HepG2 (cell line): ENCODE results near the gene C16orf54. TPM values are rescaled to one million over a fixed set of nuclear protein-coding genes. Genes with fewer than 3 reads are reported as not detected.
"Not testable (repeated sequence)": the region's sequence is repeated elsewhere in the genome, so short reads cannot be mapped to it uniquely, and the experiment has no call there.

Experiments used
- ATAC-seq: fragments of 200-7000 bp; cut with Tn5 transposase; 3 replicates; pipeline ENCODE4 v1.9.1; 2020; ENCODE audit warnings: mild to moderate bottlenecking, moderate library complexity
- BruUV-seq: library from RNA; stranded (reverse); fragments of 400-500 nt; replicated peaks from 2 replicates; lab custom pipeline; 2021; lab: Mats Ljungman, UMichigan
- CTCF ChIA-PET: fragments of 300-600 bp; formaldehyde crosslinking; extraction: SDS; loops from one replicate; lab custom pipeline; 2021; ENCODE audit warnings: low total read pairs, inconsistent platforms, low intra/inter-chr PET ratio; lab: Yijun Ruan, JAX
- POLR2A ChIA-PET: fragments of 350-600 bp; sonication (Branson Sonifier 250); formaldehyde crosslinking; loops from one replicate; lab custom pipeline; 2020; ENCODE audit warnings: antibody characterized with exemption, inconsistent platforms; lab: Yijun Ruan, JAX
- DNase-seq: peaks from one replicate; pipeline ENCODE4 v3.0.0-alpha.2; 2015; ENCODE audit warnings: low spot score
- FAIRE-seq: peaks from 3 replicates; lab custom pipeline; 2011; peaks lifted over from hg19 to GRCh38; lab: Jason Lieb, UNC
- H2AFZ ChIP-seq: one replicate; pipeline ENCODE4 v1.6.1; 2011; ENCODE audit warnings: low read length, inconsistent platforms
- H3K27ac ChIP-seq: fragments of 300-600 bp; 3 replicates; pipeline ENCODE4 v1.8.0; 2011; ENCODE audit warnings: mixed run types, mild to moderate bottlenecking, mixed read lengths, low read length, inconsistent platforms; ENCODE audit not compliant: insufficient read depth; ENCODE audit errors: extremely low read length
- H3K27me3 ChIP-seq, 2 experiments: fragments of 200-600 bp in 1 of 2; 2 replicates in 1 of 2; 3 replicates in 1 of 2; pipeline versions ENCODE4 v1.6.0 to v1.8.0; 2011; ENCODE audit warnings: low read length in 2 of 2, mild to moderate bottlenecking in 2 of 2, moderate library complexity in 2 of 2, inconsistent platforms in 1 of 2; ENCODE audit not compliant: insufficient read depth in 2 of 2, control insufficient read depth in 1 of 2
- H3K36me3 ChIP-seq, 2 experiments: fragments of 200-600 bp in 1 of 2; replicated peaks in 1 of 2; 2 replicates in 1 of 2; 3 replicates in 1 of 2; pipeline versions ENCODE4 v1.5.1 to v1.8.0; 2011; ENCODE audit warnings: low read length in 2 of 2, inconsistent platforms in 1 of 2; ENCODE audit not compliant: insufficient read depth in 2 of 2, control insufficient read depth in 1 of 2
- H3K4me1 ChIP-seq: 2 replicates; pipeline ENCODE4 v1.5.1; 2012; ENCODE audit warnings: low read length, inconsistent platforms; ENCODE audit not compliant: insufficient read depth
- H3K4me2 ChIP-seq: 2 replicates; pipeline ENCODE4 v1.6.0; 2011; ENCODE audit warnings: low read depth, low read length, inconsistent platforms
- H3K4me3 ChIP-seq, 3 experiments: fragments of 200-600 bp in 1 of 3; sonication (generic), shearing (Covaris generic) in 1 of 3; replicated peaks in 1 of 3; 2 replicates each; pipeline ENCODE4 v1.5.1; 2011 to 2016; ENCODE audit warnings: low read length in 3 of 3, inconsistent platforms in 2 of 3, low read depth in 2 of 3, mild to moderate bottlenecking in 2 of 3, control low read depth in 1 of 3, mixed read lengths in 1 of 3; ENCODE audit not compliant: insufficient read depth in 1 of 3
- H3K79me2 ChIP-seq: one replicate; pipeline ENCODE4 v1.6.1; 2011; ENCODE audit warnings: low read length, inconsistent platforms; ENCODE audit not compliant: insufficient read depth
- H3K9ac ChIP-seq: 2 replicates; pipeline ENCODE4 v1.6.0; 2011; ENCODE audit warnings: mild to moderate bottlenecking, low read depth, low read length, inconsistent platforms; ENCODE audit not compliant: insufficient read depth
- H3K9me3 ChIP-seq: 2 replicates; pipeline ENCODE4 v1.5.1; 2012; ENCODE audit warnings: mild to moderate bottlenecking, low read length
- H4K20me1 ChIP-seq: 2 replicates; pipeline ENCODE4 v1.6.0; 2011; ENCODE audit warnings: inconsistent platforms, mild to moderate bottlenecking, low read length, moderate library complexity; ENCODE audit not compliant: insufficient read depth
- ETV5 ChIP-seq: IDR thresholded peaks from 2 replicates; pipeline ENCODE4 v1.6.1; 2018; ENCODE audit warnings: missing biosample characterization, missing genetic modification reagents, inconsistent platforms, borderline replicate concordance
- HNF1B ChIP-seq: sonication (generic); formaldehyde crosslinking; IDR thresholded peaks from 2 replicates; pipeline ENCODE4 v1.5.1; 2020; ENCODE audit warnings: mild to moderate bottlenecking, moderate library complexity, missing genetic modification reagents
- NR2F6 ChIP-seq, 2 experiments: IDR thresholded peaks; 2 replicates each; pipeline ENCODE4 v1.6.1; 2016; ENCODE audit warnings: antibody characterized with exemption in 1 of 2, mild to moderate bottlenecking in 1 of 2
- SP4 ChIP-seq: sonication (generic); formaldehyde crosslinking; IDR thresholded peaks from 2 replicates; pipeline ENCODE4 v1.8.1; 2023; ENCODE audit warnings: mild to moderate bottlenecking, missing genetic modification reagents
- TBX2 ChIP-seq: sonication (generic); formaldehyde crosslinking; IDR thresholded peaks from 2 replicates; pipeline ENCODE4 v1.5.0; 2020; ENCODE audit warnings: missing genetic modification reagents, mild to moderate bottlenecking, borderline replicate concordance
- ZMYM3 ChIP-seq: sonication (generic); formaldehyde crosslinking; IDR thresholded peaks from 2 replicates; pipeline ENCODE4 v1.5.1; 2020; ENCODE audit warnings: mild to moderate bottlenecking, missing genetic modification reagents
- ZNF530 ChIP-seq: sonication (generic); formaldehyde crosslinking; IDR thresholded peaks from 2 replicates; pipeline ENCODE4 v1.5.0; 2020; ENCODE audit warnings: low read depth, mild to moderate bottlenecking, missing genetic modification reagents
- ZNF710 ChIP-seq: sonication (generic); formaldehyde crosslinking; IDR thresholded peaks from 2 replicates; pipeline ENCODE4 v1.5.0; 2020; ENCODE audit warnings: mild to moderate bottlenecking, missing genetic modification reagents, borderline replicate concordance
- ZNF792 ChIP-seq: IDR thresholded peaks from 2 replicates; pipeline ENCODE4 v1.6.1; 2016
- WGBS: methylation state at CpG from one replicate; pipeline ENCODE4 v1.1.6; 2017; ENCODE audit warnings: low lambda C conversion rate; 5-methylcytosine and 5-hydroxymethylcytosine counted together
- in situ Hi-C: cut with HindIII; loops from 2 replicates; pipeline ENCODE4 v1.10.0; 2017; ENCODE audit warnings: low pct_unique_long_range_greater_than_20kb; ENCODE audit not compliant: extremely low pct_ligation_motif_present
- intact Hi-C: fragments of 100-400 bp; cut with micrococcal nuclease; formaldehyde crosslinking; loops from one replicate; pipeline ENCODE4 v1.10.0; 2022; ENCODE audit not compliant: unreplicated experiment
- polyA plus RNA-seq, 8 experiments: library from polyadenylated mRNA; depleted of rRNA in 3 of 8; stranded (reverse) in 7 of 8; unstranded in 1 of 8; fragments of >200 nt; fragmentation: Illumina TruSeq in 4 of 8; extraction: Trizol in 4 of 8; gene quantifications; 2 replicates each; pipeline versions ENCODE4 v1.2.1 to v1.2.3, GENCODE V29; 2011 to 2016; ENCODE audit warnings: low read depth in 4 of 8, missing spikeins in 1 of 8, mixed read lengths in 1 of 8; ENCODE audit not compliant: insufficient read depth in 1 of 8
- total RNA-seq, 5 experiments: library from RNA; depleted of rRNA; stranded (reverse); fragments of >200 nt; fragmentation: Illumina TruSeq; extraction: Trizol; gene quantifications; 2 replicates each; pipeline ENCODE4 v1.2.3, GENCODE V29; 2016; ENCODE audit warnings: low read depth in 1 of 5
- TF ChIP-seq, protein P1 (sequence below): sonication (generic); formaldehyde crosslinking; IDR thresholded peaks from 2 replicates; pipeline ENCODE4 v1.5.1; 2020; ENCODE audit warnings: mild to moderate bottlenecking, missing genetic modification reagents, borderline replicate concordance

C16orf54 gene
- total and polyA plus RNA-seq, 2 of the 13 experiments (the other 11 are each of a cell fraction or from before 2014, with no cell fraction given), result not detected

DNA sequence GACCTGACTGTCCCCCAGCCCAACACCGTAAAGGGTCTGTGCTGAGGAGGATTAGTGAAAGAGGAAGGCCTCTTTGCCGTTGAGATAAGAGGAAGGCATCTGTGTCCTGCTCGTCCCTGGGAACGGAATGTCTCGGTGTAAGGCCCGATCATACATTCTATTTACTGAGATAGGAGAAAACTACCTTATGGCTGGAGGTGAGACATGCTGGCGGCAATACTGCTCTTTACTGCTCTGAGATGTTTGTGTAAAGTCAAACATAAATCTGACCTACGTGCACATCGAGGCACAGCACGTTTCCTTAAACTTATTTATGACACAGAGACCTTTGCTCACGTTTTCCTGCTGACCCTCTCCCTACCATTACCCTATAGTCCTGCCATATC lies 5.2 kb downstream of the C16orf54 start:
- Histone ChIP-seq H3K4me3 (peak overlapping the region in 1 of 3 experiments; percentile 17; a peak in 2 of 6 replicates), H3K4me2 (peak overlapping the region; percentile 66), H3K4me1 (peaks cover 67% of the 10 kb centered on the region)
- H3K79me2 ChIP-seq; H2AFZ ChIP-seq; BruUV-seq; in situ Hi-C loops; ATAC-seq; H3K27me3 ChIP-seq; intact Hi-C loops; POLR2A ChIA-PET; H4K20me1 ChIP-seq; H3K9me3 ChIP-seq; H3K36me3 ChIP-seq; H3K9ac ChIP-seq; H3K27ac ChIP-seq; CTCF ChIA-PET; DNase-seq; TF ChIP-seq NR2F6 (IDR thresholded peaks at IDR 0.05): not testable (repeated sequence)
- FAIRE-seq, result peak; percentile 4
- under 1% methylated on average over 11 of the region's 11 CpGs for WGBS
- TF ChIP-seq ZNF792 (0 out of 2 replicates have a peak, but pooled peaks have one; percentile 18), NR2F6 (CRISPR knock-in tag; IDR thresholded peaks at IDR 0.05) (0 out of 2 replicates have a peak, but pooled peaks have one; percentile 10), SP4 (CRISPR knock-in tag) (0 out of 2 replicates have a peak, but pooled peaks have one; percentile 37), ZMYM3 (0 out of 2 replicates have a peak, but pooled peaks have one; percentile 52), ZNF530 (CRISPR knock-in tag) (peak; percentile 96), TBX2 (CRISPR knock-in tag) (0 out of 2 replicates have a peak, but pooled peaks have one; percentile 19), ZNF710 (CRISPR knock-in tag) (0 out of 2 replicates have a peak, but pooled peaks have one; percentile 4), HNF1B (CRISPR knock-in tag) (0 out of 2 replicates have a peak, but pooled peaks have one; percentile 33), ETV5 (0 out of 2 replicates have a peak, but pooled peaks have one; percentile 22)
- TF ChIP-seq, protein P1, sequence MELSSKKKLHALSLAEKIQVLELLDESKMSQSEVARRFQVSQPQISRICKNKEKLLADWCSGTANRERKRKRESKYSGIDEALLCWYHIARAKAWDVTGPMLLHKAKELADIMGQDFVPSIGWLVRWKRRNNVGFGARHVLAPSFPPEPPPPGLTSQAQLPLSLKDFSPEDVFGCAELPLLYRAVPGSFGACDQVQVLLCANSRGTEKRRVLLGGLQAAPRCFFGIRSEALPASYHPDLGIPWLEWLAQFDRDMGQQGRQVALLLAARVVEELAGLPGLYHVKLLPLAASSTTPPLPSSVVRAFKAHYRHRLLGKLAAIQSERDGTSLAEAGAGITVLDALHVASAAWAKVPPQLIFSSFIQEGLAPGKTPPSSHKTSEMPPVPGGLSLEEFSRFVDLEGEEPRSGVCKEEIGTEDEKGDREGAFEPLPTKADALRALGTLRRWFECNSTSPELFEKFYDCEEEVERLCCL (CRISPR knock-in tag), result 0 out of 2 replicates have a peak, but pooled peaks have one; percentile 9
